CD4-positive, alpha-beta memory T cell (primary cell): Measurements from ENCODE around the gene TMEM18. TPM values are rescaled to one million over a fixed set of nuclear protein-coding genes. Genes with fewer than 3 reads are reported as not detected.

Experiments used
- CTCF ChIA-PET: fragments of 350-600 bp; sonication (Branson Sonifier 250); formaldehyde crosslinking; loops from one replicate; lab custom pipeline; 2021; ENCODE audit warnings: inconsistent platforms; ENCODE audit not compliant: partially characterized antibody; lab: Charles Lee
- POLR2A ChIA-PET: fragments of 350-600 bp; sonication (Branson Sonifier 250); formaldehyde crosslinking; loops from one replicate; lab custom pipeline; 2021; ENCODE audit not compliant: partially characterized antibody; lab: Charles Lee
- DNase-seq, 5 donors: peaks; one replicate each; pipeline versions ENCODE4 v3.0.0 to v3.0.0-alpha.2; 2020 to 2022; ENCODE audit warnings: mixed read lengths in 1 of 5
- H3K27ac ChIP-seq: one replicate; pipeline ENCODE4 v1.7.0; 2013; ENCODE audit warnings: low read depth, low read length
- H3K27me3 ChIP-seq: 2 replicates; pipeline ENCODE4 v1.7.0; 2013; ENCODE audit warnings: mild to moderate bottlenecking, low read length, moderate library complexity; ENCODE audit not compliant: insufficient read depth
- H3K36me3 ChIP-seq: 2 replicates; pipeline ENCODE4 v1.7.0; 2013; ENCODE audit warnings: mild to moderate bottlenecking, low read length, moderate library complexity; ENCODE audit not compliant: insufficient read depth
- H3K4me1 ChIP-seq: 2 replicates; pipeline ENCODE4 v1.7.0; 2013; ENCODE audit warnings: mild to moderate bottlenecking, low read length, moderate library complexity; ENCODE audit not compliant: insufficient read depth
- H3K4me3 ChIP-seq, 2 donors: one replicate each; pipeline ENCODE4 v1.7.0; 2013; ENCODE audit warnings: low read length in 2 of 2, mild to moderate bottlenecking in 1 of 2
- H3K9me3 ChIP-seq, 2 donors: one replicate each; pipeline ENCODE4 v1.7.0; 2013; ENCODE audit warnings: low read length in 2 of 2, control low read depth in 1 of 2; ENCODE audit not compliant: control insufficient read depth in 1 of 2
- H3K27ac Mint-ChIP-seq, 7 donors: one replicate each; pipeline ENCODE4 v1.8.0; 2020 to 2021; ENCODE audit warnings: mixed read lengths in 7 of 7, mild to moderate bottlenecking in 6 of 7, inconsistent platforms in 3 of 7, moderate library complexity in 3 of 7
- H3K27me3 Mint-ChIP-seq, 2 donors: one replicate each; pipeline ENCODE4 v1.8.0; 2020 to 2021; ENCODE audit warnings: mixed read lengths in 2 of 2
- H3K36me3 Mint-ChIP-seq, 2 donors: one replicate each; pipeline ENCODE4 v1.8.0; 2020 to 2021; ENCODE audit warnings: mixed read lengths in 2 of 2, inconsistent platforms in 1 of 2, mild to moderate bottlenecking in 1 of 2
- H3K4me1 Mint-ChIP-seq, 4 donors: one replicate each; pipeline ENCODE4 v1.8.0; 2020 to 2021; ENCODE audit warnings: mixed read lengths in 4 of 4, mild to moderate bottlenecking in 1 of 4
- H3K4me3 Mint-ChIP-seq, 8 donors: one replicate each; pipeline ENCODE4 v1.8.0; 2020 to 2021; ENCODE audit warnings: mixed read lengths in 8 of 8, mild to moderate bottlenecking in 7 of 8, moderate library complexity in 6 of 8, inconsistent platforms in 3 of 8
- H3K9me3 Mint-ChIP-seq, 8 donors: one replicate each; pipeline ENCODE4 v1.8.0; 2020 to 2021; ENCODE audit warnings: mixed read lengths in 8 of 8, mild to moderate bottlenecking in 5 of 8, inconsistent platforms in 3 of 8, moderate library complexity in 1 of 8
- intact Hi-C: fragments of 100-400 bp; cut with micrococcal nuclease; formaldehyde crosslinking; loops from one replicate; pipeline ENCODE4 v1.15.1; 2023
- polyA plus RNA-seq, 2 donors: library from polyadenylated mRNA; unstranded; fragments of 300-500 nt; fragmentation: Illumina TruSeq; gene quantifications; one replicate each; pipeline ENCODE4 v1.2.3, GENCODE V29; 2021
- total RNA-seq, 2 experiments: library from RNA; stranded (reverse); gene quantifications; one replicate each; pipeline ENCODE4 v1.2.3, GENCODE V29; 2021

TMEM18 gene
- total and polyA plus RNA-seq, 4 experiments from 2014 or later, result 20.0 to 28.1 (median 24.8) TPM

- no peak for DNase-seq
- Histone ChIP-seq H3K27me3 (no peaks in the 10 kb centered on the region), H3K4me1 (no peaks in the 10 kb centered on the region), H3K4me3 (no peak overlapping the region), H3K27ac (no peak overlapping the region), H3K9me3 (no peaks in the 10 kb centered on the region), H3K36me3 (no peaks in the 10 kb centered on the region)
- ChIA-PET CTCF (no interaction called here), POLR2A (no interaction called here)
- Mint-ChIP-seq H3K27me3 (peaks cover 14% of the 10 kb centered on the region in 2 donors), H3K27ac (no peak overlapping the region), H3K4me1 (no peaks in the 10 kb centered on the region), H3K36me3 (no peaks in the 10 kb centered on the region), H3K9me3 (no peaks in the 10 kb centered on the region), H3K4me3 (no peak overlapping the region)
- intact Hi-C loops, result loop anchor here (10.0 kb wide), 1 partner anchor 827 kb away; no protein-coding TSS in a partner anchor
Observed at GRCh38 chr2:717661-718060, 40.5 kb upstream of the TMEM18 start.

- no peaks in the 10 kb centered on the region for H3K9me3 ChIP-seq
- no peaks in the 10 kb centered on the region for H3K36me3 ChIP-seq
- H3K4me1 ChIP-seq, result no peaks in the 10 kb centered on the region
- intact Hi-C loops, result loop anchor here (10.0 kb wide), 1 partner anchor 829 kb away; no protein-coding TSS in a partner anchor
- ChIA-PET CTCF (interaction anchor here (0.8 to 2.2 kb wide), 5 partner anchors 8 to 830 kb away, joined by 3 to 5 read pairs (median 3); no protein-coding TSS in a partner anchor), POLR2A (no interaction called here)
- H3K9me3 Mint-ChIP-seq, result no peaks in the 10 kb centered on the region
- no peaks in the 10 kb centered on the region for H3K4me1 Mint-ChIP-seq
- H3K36me3 Mint-ChIP-seq, result no peaks in the 10 kb centered on the region
- no peak for DNase-seq
- peaks cover 17 to 20% of the 10 kb centered on the region in 2 donors for H3K27me3 Mint-ChIP-seq
- no peaks in the 10 kb centered on the region for H3K27me3 ChIP-seq
- H3K27ac ChIP-seq, result no peak overlapping the region
- H3K4me3 ChIP-seq, result no peak overlapping the region
- no peak overlapping the region for H3K27ac Mint-ChIP-seq
- H3K4me3 Mint-ChIP-seq, result no peak overlapping the region
Observed at GRCh38 chr2:715854-716560, 38.8 kb upstream of the TMEM18 start.

GRCh38 chr2:715038-715437 is 37.8 kb upstream of the TMEM18 start:
- POLR2A ChIA-PET, result no interaction called here
- Histone ChIP-seq H3K4me3 (no peak overlapping the region), H3K9me3 (no peaks in the 10 kb centered on the region), H3K27ac (no peak overlapping the region), H3K27me3 (no peaks in the 10 kb centered on the region), H3K4me1 (no peaks in the 10 kb centered on the region), H3K36me3 (no peaks in the 10 kb centered on the region)
- Mint-ChIP-seq H3K9me3 (no peaks in the 10 kb centered on the region), H3K27me3 (peaks cover 17% of the 10 kb centered on the region in 2 donors), H3K36me3 (no peaks in the 10 kb centered on the region), H3K4me1 (no peaks in the 10 kb centered on the region), H3K27ac (no peak overlapping the region), H3K4me3 (no peak overlapping the region)
- no peak for DNase-seq
- intact Hi-C loops, result loop anchor here (10.0 kb wide), 1 partner anchor 830 kb away; no protein-coding TSS in a partner anchor
- CTCF ChIA-PET, result interaction anchor here (0.8 to 2.2 kb wide), 5 partner anchors 7 to 837 kb away, joined by 3 to 5 read pairs (median 3); no protein-coding TSS in a partner anchor

GRCh38 chr2:714005-714741 is 37.0 kb upstream of the TMEM18 start:
- Histone ChIP-seq H3K9me3 (no peaks in the 10 kb centered on the region), H3K27me3 (no peaks in the 10 kb centered on the region), H3K36me3 (no peaks in the 10 kb centered on the region), H3K4me3 (no peak overlapping the region), H3K27ac (no peak overlapping the region), H3K4me1 (no peaks in the 10 kb centered on the region)
- no peaks in the 10 kb centered on the region for H3K36me3 Mint-ChIP-seq
- DNase-seq, result peak in 2 of 5 donors; percentile 4 to 29
- no peaks in the 10 kb centered on the region for H3K4me1 Mint-ChIP-seq
- no peak overlapping the region for H3K27ac Mint-ChIP-seq
- intact Hi-C loops, result loop anchor here (10.0 kb wide), 1 partner anchor 831 kb away; no protein-coding TSS in a partner anchor
- ChIA-PET CTCF (interaction anchor here (1.0 to 1.3 kb wide), 2 partner anchors 11 to 838 kb away, joined by 3 read pairs; no protein-coding TSS in a partner anchor), POLR2A (no interaction called here)
- H3K4me3 Mint-ChIP-seq, result no peak overlapping the region
- H3K9me3 Mint-ChIP-seq, result no peaks in the 10 kb centered on the region
- H3K27me3 Mint-ChIP-seq, result peaks cover 14 to 17% of the 10 kb centered on the region in 2 donors

GRCh38 chr2:710867-711665 is 33.9 kb upstream of the TMEM18 start:
- ChIA-PET POLR2A (no interaction called here), CTCF (no interaction called here)
- Histone ChIP-seq H3K4me1 (no peaks in the 10 kb centered on the region), H3K27ac (no peak overlapping the region), H3K27me3 (no peaks in the 10 kb centered on the region), H3K36me3 (no peaks in the 10 kb centered on the region), H3K4me3 (no peak overlapping the region), H3K9me3 (no peaks in the 10 kb centered on the region)
- intact Hi-C loops, result loop anchor here (10.0 kb wide), 1 partner anchor 834 kb away; no protein-coding TSS in a partner anchor
- Mint-ChIP-seq H3K27ac (no peak overlapping the region), H3K36me3 (no peaks in the 10 kb centered on the region), H3K27me3 (peaks cover 9 to 15% of the 10 kb centered on the region in 2 donors), H3K9me3 (no peaks in the 10 kb centered on the region), H3K4me3 (no peak overlapping the region), H3K4me1 (peaks cover 5 to 7% (median 7%) of the 10 kb centered on the region in 4 donors)
- DNase-seq, result no peak

GRCh38 chr2:709138-709765 is 32.0 kb upstream of the TMEM18 start:
- H3K9me3 ChIP-seq, result no peaks in the 10 kb centered on the region
- POLR2A ChIA-PET, result no interaction called here
- CTCF ChIA-PET, result no interaction called here
- Mint-ChIP-seq H3K4me3 (no peak overlapping the region), H3K36me3 (no peaks in the 10 kb centered on the region), H3K4me1 (peaks cover 10 to 12% (median 11%) of the 10 kb centered on the region in 4 donors), H3K27me3 (peaks cover 6 to 11% of the 10 kb centered on the region in 2 donors), H3K9me3 (no peaks in the 10 kb centered on the region), H3K27ac (no peak overlapping the region)
- H3K4me1 ChIP-seq, result no peaks in the 10 kb centered on the region
- H3K4me3 ChIP-seq, result no peak overlapping the region
- no peaks in the 10 kb centered on the region for H3K27me3 ChIP-seq
- no peak overlapping the region for H3K27ac ChIP-seq
- no peaks in the 10 kb centered on the region for H3K36me3 ChIP-seq
- no peak for DNase-seq
- intact Hi-C loops, result no loop called here
